Mammary epithelial cell (primary cell): Measurements from ENCODE around the gene MOV10.

Experiments
- CTCF ChIP-seq, 2 donors: IDR thresholded peaks in 1 of 2; conservative IDR thresholded peaks in 1 of 2; 2 replicates each; pipeline ENCODE4 v1.5.1; 2011 to 2012; ENCODE audit warnings: inconsistent platforms in 2 of 2, low read length in 2 of 2, mild to moderate bottlenecking in 2 of 2, control low read depth in 1 of 2, low read depth in 1 of 2; ENCODE audit not compliant: insufficient read depth in 1 of 2; ENCODE audit errors: extremely low read depth in 1 of 2
- EZH2 ChIP-seq: IDR thresholded peaks from 2 replicates; pipeline ENCODE4 v1.6.1; 2012; ENCODE audit warnings: low read length, inconsistent platforms, borderline replicate concordance

GRCh38 chr1:112687785-112688496, 13.5 kb downstream of the MOV10 start:
- TF ChIP-seq EZH2: no peak
- TF ChIP-seq CTCF (conservative IDR thresholded peaks at IDR 0.05 in 1 of 2, IDR thresholded peaks at IDR 0.05 in 1 of 2; ENCODE audit: extremely low read depth in 1 of 2, insufficient read depth in 1 of 2, low read depth in 1 of 2, low read length in 2 of 2): no peak
